Stimulated activated effector memory CD8-positive, alpha-beta T cell treated with anti-CD3 and anti-CD28 coated beads, Interleukin-12 subunit alpha, Interleukin-12 subunit beta, amount 100 ng/mL, for 72 hours (primary cell): ENCODE data around the gene ZNF324.

Experiments
- ATAC-seq: fragments of 150-1000 bp; cut with Tn5 transposase; 2 replicates; pipeline ENCODE4 v1.10.0; 2021
- DNase-seq, 2 donors: peaks; one replicate each; pipeline ENCODE4 v3.0.0; 2021 to 2022; ENCODE audit warnings: low spot score in 2 of 2
- H3K27ac Mint-ChIP-seq: one replicate; pipeline ENCODE4 v1.8.0; 2022; ENCODE audit warnings: mild to moderate bottlenecking, mixed read lengths
- H3K36me3 Mint-ChIP-seq: one replicate; pipeline ENCODE4 v1.8.0; 2022; ENCODE audit warnings: mild to moderate bottlenecking, mixed read lengths
- H3K4me1 Mint-ChIP-seq: one replicate; pipeline ENCODE4 v1.8.0; 2022; ENCODE audit warnings: mixed read lengths
- H3K4me3 Mint-ChIP-seq: one replicate; pipeline ENCODE4 v1.8.0; 2022; ENCODE audit warnings: mild to moderate bottlenecking, mixed read lengths
- H3K9me3 Mint-ChIP-seq: one replicate; pipeline ENCODE4 v1.8.0; 2022; ENCODE audit warnings: mixed read lengths

ZNF324 gene

DNA sequence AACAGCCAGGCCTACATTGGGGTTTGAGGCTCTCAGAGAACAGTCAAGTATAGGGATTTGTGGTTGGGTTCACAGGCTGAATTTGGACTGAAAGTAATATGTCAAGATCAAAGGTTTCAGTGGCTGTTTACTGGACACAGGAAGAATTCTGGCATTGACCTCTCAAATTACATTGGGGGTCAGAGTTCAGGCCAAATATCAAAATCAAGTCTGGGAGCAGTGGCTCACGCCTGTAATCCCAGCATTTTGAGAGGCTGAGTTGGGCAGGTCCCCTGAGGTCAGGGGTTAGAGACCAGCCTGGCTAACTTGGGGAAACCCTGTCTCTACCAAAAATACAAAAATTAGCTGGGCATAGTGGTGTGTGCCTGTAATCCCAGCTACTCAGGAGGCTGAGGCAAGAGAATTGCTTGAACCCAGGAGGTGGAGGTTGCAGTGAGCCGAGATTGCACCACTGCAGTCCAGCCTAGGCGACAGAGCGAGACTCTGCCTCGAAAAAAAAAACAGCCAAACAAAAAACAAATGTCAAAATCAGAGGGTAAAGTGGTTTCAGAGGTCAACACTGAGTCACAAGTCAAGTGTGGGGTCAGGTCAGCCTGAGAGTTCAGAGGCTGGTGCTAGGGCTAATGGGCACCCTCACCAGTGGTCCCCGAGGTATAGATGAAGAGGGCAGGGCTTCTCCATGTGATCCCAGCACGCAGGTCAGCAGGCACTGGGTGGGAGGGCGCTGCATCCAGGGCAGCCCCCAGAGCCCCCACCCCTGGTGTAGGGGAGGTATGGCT is 43.4 kb downstream of the ZNF324 start:
- Mint-ChIP-seq H3K4me3 (no peak overlapping the region), H3K36me3 (peaks cover 30% of the 10 kb centered on the region), H3K4me1 (peaks cover 23% of the 10 kb centered on the region), H3K9me3 (peaks cover 4% of the 10 kb centered on the region), H3K27ac (peak overlapping the region; percentile 37)
- DNase-seq (no peak), ATAC-seq (no peak)

DNA sequence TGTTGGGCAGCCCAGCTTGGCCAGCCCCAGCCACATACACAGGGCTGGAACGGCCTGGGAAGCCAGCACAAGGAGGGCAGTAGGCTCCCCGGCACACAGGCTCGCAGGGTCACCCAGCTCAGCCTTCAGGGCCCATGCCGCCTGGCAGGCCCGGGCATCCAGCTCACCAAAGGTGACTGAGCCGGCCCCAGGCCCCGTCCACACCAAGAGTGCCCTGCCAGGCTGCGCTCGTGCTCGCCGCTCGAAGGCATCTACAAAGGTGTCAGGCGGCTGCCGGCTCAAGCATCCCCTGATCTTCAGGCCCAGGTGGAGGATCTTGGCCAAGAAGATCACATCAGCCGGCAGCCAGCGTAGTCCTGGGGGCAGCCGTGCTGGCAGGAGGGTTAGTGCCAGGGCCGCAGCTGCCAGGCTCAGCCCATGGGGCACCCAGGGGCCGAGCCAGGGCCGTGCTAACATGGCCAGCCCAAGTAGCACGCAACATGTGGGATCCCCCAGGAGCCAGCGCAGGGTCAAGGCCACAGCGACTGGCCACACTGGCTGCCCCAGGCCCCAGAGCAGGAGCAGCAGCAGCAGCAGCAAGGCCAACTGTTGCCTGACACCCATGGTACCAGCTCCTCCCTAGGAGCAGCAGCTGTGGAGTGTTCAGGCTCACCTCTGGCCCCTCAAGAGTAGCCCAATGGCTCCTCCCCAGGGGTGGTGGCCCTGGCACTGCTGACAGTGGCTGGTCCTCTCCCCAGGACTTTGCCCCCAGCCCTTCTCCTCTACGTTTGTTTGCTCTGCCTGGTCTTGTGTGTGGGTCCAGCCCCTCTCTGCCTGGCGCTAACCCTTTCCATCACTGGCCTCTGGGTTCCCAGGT is 44.7 kb downstream of the ZNF324 start, which contains the start of gene SLC27A5:
Gene SLC27A5, minus strand, starts transcription at position 640 of the 856 bp plus-strand sequence. Its CDS starts 37 bp downstream, at position 603.
- H3K27ac Mint-ChIP-seq: peak within 1 kb of the TSS; percentile 77
- no peak within 1 kb of the TSS for H3K4me3 Mint-ChIP-seq
- no peak for DNase-seq
- peaks cover 4% of the 10 kb centered on the region for H3K9me3 Mint-ChIP-seq
- H3K36me3 Mint-ChIP-seq: peaks cover 43% of the 10 kb centered on the region
- H3K4me1 Mint-ChIP-seq: peaks cover 33% of the 10 kb centered on the region
- no peak for ATAC-seq

DNA sequence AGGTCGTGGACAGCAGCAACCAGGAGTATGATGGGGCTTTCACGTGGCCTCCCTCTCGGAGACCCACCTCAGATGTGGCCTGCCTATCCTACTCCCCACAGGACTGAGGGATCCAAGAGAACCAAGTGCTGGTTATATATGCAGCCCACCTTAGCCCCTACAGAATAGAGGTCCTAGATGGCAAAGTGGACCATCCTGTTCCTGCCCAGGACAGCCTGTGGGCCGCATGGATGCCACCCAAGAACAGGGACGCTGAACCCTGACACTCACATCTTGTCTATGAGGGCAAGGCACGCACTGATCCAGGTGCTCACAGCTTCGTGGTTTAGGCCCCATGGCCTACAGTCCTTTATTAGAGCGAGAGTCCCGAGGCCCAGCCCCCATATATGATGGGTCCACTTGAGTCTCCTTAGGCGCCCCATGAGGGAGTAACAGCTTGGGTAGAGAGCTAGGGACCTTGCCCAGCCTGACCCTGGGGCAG is 46.4 kb downstream of the ZNF324 start:
- ATAC-seq: peak; percentile 1
- Mint-ChIP-seq H3K4me3 (peak overlapping the region; percentile 82), H3K9me3 (no peaks in the 10 kb centered on the region), H3K36me3 (peaks cover 47% of the 10 kb centered on the region), H3K4me1 (peaks cover 44% of the 10 kb centered on the region), H3K27ac (peak overlapping the region; percentile 86)
- DNase-seq: no peak

DNA sequence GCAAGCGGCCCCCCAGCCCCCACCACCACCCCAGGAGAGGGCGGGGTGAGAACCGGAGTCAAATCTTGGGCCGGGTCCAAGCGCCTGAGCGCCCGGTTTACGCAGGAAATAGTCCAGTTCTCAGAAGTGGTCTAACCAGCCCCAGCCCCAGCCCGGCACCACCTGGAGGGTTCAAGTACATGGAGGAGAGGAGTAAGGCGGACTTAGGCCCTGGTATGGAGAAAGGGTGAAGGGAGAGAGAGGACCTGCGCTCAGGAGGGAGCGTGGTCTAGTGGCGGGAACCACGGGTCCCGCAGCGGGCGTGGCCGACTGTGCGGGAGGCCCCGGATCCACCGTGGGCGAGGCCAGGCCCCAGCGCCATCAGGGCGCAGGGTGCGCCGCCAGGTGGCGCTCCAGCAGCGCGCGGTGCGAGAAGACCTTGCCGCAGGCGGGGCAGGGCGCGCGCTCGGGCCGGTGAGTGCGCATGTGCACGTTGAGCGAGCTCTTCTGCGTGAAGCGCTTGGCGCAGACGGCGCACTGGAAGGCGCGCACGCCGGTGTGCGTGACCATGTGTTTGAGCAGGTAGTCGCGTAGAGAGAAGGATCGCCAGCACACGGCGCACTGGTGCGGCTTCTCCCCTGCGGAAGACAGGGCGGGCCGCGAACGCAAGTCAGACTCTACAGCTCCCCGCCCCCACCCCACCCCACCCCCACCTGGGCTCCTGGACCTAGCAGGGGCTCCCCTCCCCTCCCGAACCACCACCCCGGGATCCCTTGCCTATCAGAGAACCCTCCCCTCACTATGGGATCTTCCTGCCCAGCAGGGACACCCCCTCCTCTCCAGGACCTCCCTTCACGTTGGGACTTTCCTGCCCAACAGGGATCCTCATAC is 47.0 kb downstream of the ZNF324 start:
- Mint-ChIP-seq H3K36me3 (peaks cover 50% of the 10 kb centered on the region), H3K27ac (peak overlapping the region; percentile 86), H3K4me1 (peaks cover 51% of the 10 kb centered on the region), H3K4me3 (peak overlapping the region; percentile 82), H3K9me3 (no peaks in the 10 kb centered on the region)
- DNase-seq (peak; percentile 96 to 98), ATAC-seq (peak; percentile 93)

DNA sequence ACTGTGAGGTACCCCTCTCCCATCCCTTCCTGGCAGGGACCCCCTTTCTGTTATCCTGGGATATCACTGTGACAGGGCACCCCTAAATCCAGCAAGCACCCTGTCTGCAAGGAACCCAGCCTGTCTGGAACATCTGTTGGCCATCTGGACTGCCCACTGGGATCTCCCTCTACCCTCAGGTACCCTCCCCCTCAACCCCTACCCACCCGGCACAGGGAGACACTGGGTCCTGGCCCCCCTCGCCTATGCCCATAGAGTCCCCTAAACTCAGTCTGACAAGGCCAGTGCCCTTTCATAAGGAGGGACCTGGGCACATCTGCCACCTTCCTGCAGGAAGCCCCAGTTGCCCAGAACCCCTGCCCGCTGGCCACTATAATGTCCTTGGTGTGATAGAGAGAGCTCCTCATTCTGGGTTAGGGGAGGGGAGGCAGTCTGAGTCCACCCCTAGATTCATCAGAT is 47.7 kb downstream of the ZNF324 start:
- no peak for ATAC-seq
- no peak for DNase-seq
- peak overlapping the region; percentile 86 for H3K27ac Mint-ChIP-seq
- no peaks in the 10 kb centered on the region for H3K9me3 Mint-ChIP-seq
- peaks cover 57% of the 10 kb centered on the region for H3K36me3 Mint-ChIP-seq
- peaks cover 58% of the 10 kb centered on the region for H3K4me1 Mint-ChIP-seq
- peak overlapping the region; percentile 82 for H3K4me3 Mint-ChIP-seq

DNA sequence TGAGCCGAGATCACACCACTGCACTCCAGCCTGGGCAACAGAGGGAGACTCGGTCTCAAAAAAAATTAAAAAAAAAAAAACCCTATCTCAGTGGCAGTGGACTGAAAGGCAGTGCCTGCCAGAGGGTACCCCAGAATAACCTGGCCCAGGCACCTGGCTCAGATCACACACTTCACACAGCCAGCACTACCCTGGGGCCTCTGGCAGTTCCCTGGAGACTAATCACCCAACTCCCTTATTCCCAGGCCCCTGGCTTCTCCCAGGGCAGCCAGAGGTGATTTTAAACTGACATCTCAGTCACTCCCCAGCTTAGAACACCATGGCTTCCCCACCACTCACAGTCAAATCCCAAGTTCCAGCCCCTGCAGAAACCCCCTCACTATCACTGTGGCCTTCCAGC is 48.4 kb downstream of the ZNF324 start:
- Mint-ChIP-seq H3K36me3 (peaks cover 64% of the 10 kb centered on the region), H3K4me3 (peak overlapping the region; percentile 82), H3K27ac (peak overlapping the region; percentile 54), H3K4me1 (peaks cover 65% of the 10 kb centered on the region), H3K9me3 (no peaks in the 10 kb centered on the region)
- ATAC-seq (no peak), DNase-seq (no peak)

DNA sequence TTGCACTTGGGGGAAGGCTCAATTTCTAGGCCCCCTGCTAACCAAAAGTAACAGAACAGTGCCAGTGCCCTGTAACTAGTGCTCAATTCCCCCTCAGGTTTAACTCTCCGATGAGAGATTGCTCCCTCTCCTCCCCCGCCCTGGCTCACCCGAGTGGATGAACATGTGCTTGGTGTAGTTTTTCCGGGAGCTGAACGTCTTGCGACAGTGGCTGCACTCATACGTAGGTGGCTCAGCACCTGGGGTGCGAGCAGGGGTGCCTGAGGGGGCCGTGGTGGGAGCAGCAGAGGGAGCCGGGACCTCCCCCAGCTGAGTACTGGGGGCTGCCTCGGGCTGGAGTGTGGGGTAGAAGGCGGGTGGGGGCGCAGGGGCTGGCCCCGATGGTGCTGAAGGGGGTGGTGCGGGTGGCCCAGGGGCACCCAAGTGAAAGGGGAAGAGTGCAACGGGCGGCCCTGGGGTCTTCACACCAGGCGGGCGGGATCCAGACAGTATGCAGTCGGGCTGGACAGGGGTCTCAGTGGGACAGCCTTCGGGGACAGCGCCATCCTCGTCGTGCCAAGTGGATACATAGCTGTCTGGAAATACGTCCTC is 49.5 kb downstream of the ZNF324 start:
- peak overlapping the region; percentile 82 for H3K4me3 Mint-ChIP-seq
- peaks cover 64% of the 10 kb centered on the region for H3K36me3 Mint-ChIP-seq
- H3K27ac Mint-ChIP-seq: peak overlapping the region; percentile 54
- ATAC-seq (no peak), DNase-seq (no peak)
- no peaks in the 10 kb centered on the region for H3K9me3 Mint-ChIP-seq
- peaks cover 69% of the 10 kb centered on the region for H3K4me1 Mint-ChIP-seq

DNA sequence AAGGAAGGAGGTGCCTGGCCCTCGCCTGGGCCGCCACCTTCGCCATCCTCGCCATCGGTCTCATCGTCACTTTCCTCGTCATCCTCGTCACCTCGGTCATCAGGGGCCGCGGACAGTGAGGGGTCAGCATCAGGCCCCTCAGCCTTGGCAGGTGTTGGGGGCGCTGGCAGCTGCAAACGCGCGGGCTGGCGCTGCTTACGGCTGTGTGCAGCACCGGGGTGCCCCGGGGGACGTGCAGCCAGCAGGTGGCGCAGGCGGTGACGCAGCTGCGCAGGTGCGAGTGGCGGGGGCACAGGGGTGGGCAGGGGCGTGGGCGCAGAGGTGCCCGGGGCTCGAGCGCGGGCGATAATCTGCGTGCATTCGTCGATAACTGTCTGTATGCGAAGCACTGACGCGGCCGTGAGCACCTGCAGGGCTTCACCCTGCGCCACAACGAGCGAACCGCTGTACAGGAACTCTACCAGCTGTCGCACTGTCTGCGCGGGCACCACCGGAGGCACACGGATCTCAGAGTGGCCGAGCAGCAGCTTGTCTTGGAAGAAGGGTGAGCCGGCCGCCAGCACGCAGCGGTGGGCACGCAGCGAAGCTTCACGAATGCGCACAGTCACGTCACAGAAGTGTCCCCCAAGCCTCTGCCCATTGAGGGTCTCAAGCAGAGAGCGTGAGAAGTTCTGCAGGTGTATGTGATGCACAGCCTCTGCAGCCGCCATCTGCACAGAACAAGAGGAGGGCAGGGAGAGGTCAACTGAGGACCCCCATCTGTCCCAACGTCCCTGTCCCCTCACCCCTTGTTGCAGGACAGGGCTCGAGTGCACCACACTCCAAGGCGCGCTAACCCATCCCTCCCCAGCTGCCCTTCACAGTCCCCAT is 50.3 kb downstream of the ZNF324 start:
- H3K36me3 Mint-ChIP-seq: peaks cover 60% of the 10 kb centered on the region
- H3K9me3 Mint-ChIP-seq: no peaks in the 10 kb centered on the region
- H3K4me1 Mint-ChIP-seq: peaks cover 69% of the 10 kb centered on the region
- H3K27ac Mint-ChIP-seq: peak overlapping the region; percentile 99
- no peak for DNase-seq
- peak overlapping the region; percentile 98 for H3K4me3 Mint-ChIP-seq
- no peak for ATAC-seq

DNA sequence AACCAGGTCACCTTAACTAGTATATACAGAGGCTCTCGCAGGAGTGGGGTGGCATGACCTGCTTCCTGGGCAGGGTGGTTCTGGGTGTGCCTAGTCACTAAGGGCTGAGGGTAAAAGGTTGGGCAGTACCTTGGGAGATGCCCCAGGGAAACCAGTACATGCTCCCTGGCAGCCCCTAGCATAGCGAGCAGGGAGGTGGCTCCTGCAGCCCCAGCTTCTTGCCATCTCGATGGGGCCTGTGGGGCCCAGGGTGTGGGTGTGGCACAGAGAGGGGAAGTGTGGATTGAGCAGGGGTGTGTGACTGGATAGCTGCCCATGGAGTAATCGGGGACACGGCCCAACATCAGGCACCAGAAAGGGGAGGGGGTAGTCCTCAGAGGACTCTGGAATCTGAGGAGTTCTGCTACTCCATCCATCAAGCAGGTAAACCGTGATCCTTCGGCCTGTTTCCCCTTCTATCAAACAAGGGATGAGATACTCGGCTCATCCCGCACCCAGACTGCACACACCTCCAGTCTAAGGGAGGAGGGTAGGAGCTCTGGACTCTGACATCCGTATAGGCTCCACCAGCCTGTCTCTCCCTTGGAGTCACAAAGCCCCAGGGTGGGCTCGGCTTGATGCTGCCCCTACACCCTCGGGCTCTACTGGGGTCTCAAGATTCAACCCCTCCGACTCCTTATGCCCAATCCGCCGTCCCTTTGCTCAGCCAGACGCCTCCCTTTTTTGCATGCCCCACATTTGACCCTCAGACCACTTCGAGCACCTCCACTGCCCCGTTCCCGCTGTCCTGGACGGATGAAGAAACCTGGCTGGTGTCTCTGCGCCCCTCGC is 51.6 kb downstream of the ZNF324 start:
- Mint-ChIP-seq H3K9me3 (no peaks in the 10 kb centered on the region), H3K4me3 (peak overlapping the region; percentile 98), H3K36me3 (peaks cover 52% of the 10 kb centered on the region), H3K4me1 (peaks cover 61% of the 10 kb centered on the region), H3K27ac (peak overlapping the region; percentile 99)
- no peak for ATAC-seq
- no peak for DNase-seq

DNA sequence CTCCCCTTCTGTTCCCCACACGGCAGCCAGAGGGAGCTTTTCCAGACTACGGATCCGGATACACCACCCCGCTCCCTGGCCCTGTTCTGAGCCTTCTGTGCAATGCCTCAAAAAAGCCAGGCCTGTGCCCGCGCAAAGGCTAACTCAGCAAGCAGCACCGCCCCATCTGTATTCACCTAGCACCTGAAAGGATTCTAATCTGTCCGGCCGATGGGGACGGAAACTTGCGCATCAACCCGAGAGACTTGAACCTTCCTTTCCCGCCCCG is 52.1 kb downstream of the ZNF324 start:
- H3K36me3 Mint-ChIP-seq: peaks cover 46% of the 10 kb centered on the region
- peaks cover 55% of the 10 kb centered on the region for H3K4me1 Mint-ChIP-seq
- peak overlapping the region; percentile 99 for H3K27ac Mint-ChIP-seq
- ATAC-seq (peak; percentile 16), DNase-seq (no peak)
- H3K9me3 Mint-ChIP-seq: no peaks in the 10 kb centered on the region
- peak overlapping the region; percentile 98 for H3K4me3 Mint-ChIP-seq

DNA sequence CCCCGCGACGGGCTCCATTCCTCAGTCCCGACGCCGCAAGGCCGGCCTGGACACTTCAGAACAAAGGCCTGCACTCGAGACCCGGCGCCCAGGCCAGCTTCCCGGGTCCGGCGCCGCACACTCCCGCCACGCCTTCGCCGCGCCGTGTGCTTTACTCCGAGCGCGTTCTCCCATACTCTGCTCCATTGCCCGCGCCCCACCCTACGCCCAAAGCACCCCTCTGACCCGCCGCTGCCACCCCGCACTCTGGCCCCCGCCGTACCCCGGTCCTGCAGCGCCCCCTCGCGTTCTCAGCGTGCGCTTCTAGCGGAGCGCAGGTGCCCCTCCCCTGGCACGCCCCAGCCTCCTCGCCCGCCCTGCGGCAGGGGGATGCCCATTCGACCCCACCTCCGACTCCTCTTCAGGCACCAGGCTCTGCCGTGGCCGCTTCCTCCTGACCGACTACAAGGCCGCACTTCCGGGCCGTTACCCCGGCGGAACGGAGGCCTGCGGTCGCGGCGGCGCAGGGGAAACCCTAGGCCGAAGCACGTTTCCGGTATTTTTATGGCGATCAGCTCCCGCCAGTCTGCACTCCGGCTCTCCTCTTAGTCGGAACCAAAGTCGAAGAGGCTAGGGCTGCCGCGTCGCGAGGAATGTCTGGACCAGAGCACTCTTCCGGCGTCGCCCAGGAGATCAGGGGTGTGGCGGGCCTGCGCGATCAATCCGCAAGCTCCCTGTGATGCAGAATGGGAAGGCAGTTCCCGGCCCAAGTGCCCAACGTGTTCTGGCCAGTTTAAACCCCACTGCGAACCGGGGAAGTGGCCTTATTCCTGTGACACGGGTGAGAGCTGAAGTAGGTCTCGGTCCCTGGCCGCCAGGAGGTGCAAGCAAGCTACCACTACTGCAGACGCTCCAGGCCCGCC is 52.7 kb downstream of the ZNF324 start, which contains the start of gene ZBTB45:
Gene ZBTB45, minus strand, starts transcription at position 456 of the 902 bp plus-strand sequence. CDS start 2,137 bp downstream, outside the sequence.
- Mint-ChIP-seq H3K9me3 (no peaks in the 10 kb centered on the region), H3K4me1 (peaks cover 49% of the 10 kb centered on the region), H3K27ac (peak within 1 kb of the TSS; percentile 99), H3K36me3 (peaks cover 40% of the 10 kb centered on the region), H3K4me3 (peak within 1 kb of the TSS; percentile 98)
- peak; percentile 89 for ATAC-seq
- peak; percentile 94 to 97 for DNase-seq

DNA sequence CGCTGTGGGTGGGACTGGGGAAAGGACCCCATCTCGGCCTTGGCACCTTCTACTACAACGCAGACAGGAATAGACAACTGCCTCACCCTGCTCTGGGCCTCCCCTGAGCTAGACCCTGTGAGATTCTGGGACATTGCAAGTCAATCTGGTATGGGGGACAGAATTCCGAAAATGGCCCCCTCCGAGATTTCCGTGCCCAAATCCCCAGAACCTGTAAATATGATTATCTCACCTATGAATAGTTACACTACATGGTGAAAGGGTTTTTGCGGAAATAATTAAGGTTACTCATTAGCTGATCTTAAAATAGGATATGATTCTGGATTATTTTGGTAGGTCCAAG is 53.3 kb downstream of the ZNF324 start:
- Mint-ChIP-seq H3K9me3 (no peaks in the 10 kb centered on the region), H3K27ac (peak overlapping the region; percentile 99), H3K4me3 (peak overlapping the region; percentile 98), H3K4me1 (peaks cover 47% of the 10 kb centered on the region), H3K36me3 (peaks cover 34% of the 10 kb centered on the region)
- DNase-seq (no peak), ATAC-seq (no peak)
